ENCODE measurements around the gene CEACAM4.
A peak's percentile ranks its signal among the peaks of the same experiment; 100 is the strongest.

- peak; percentile 84 to 98 (median 87) for TF ChIP-seq CTCF (IDR thresholded peaks at IDR 0.05 in 2 of 3, conservative IDR thresholded peaks at IDR 0.05 in 1 of 3; ENCODE audit: borderline replicate concordance in 1 of 3, insufficient read depth in 1 of 3, low read depth in 2 of 3, low read length in 2 of 3)
- TF ChIP-seq YY1 (IDR thresholded peaks at IDR 0.05; ENCODE audit: extremely low read depth, insufficient replicate concordance, low read depth, low read length), result no peak
- no peak for TF ChIP-seq EZH2phosphoT487 (IDR thresholded peaks at IDR 0.05; ENCODE audit: borderline replicate concordance)
- no peak for TF ChIP-seq SIN3A (IDR thresholded peaks at IDR 0.05; ENCODE audit: low read depth)
- no peak for TF ChIP-seq ZNF274 (IDR thresholded peaks at IDR 0.05; ENCODE audit: low read depth, low read length)
- TF ChIP-seq SRF (IDR thresholded peaks at IDR 0.05; ENCODE audit: low read depth), result no peak
- TF ChIP-seq MAX (IDR thresholded peaks at IDR 0.05), result no peak
- no peak for TF ChIP-seq EZH2 (IDR thresholded peaks at IDR 0.05)
- TF ChIP-seq POLR2A (IDR thresholded peaks at IDR 0.05; ENCODE audit: borderline replicate concordance, extremely low read depth, insufficient read depth, insufficient read length), result no peak
Observed at GRCh38 chr19:41641879-41642485, 15.1 kb upstream of the CEACAM4 start.

Data from HCT116 (cell line).